GM19351 (cell line): ENCODE data around the gene NACC2.
A peak's percentile ranks its signal among the peaks of the same experiment; 100 is the strongest.
"Not testable (repeated sequence)": the region's sequence is repeated elsewhere in the genome, so short reads cannot be mapped to it uniquely, and the experiment has no call there.

Source experiments
- ATAC-seq: cut with Tn5 transposase; IDR thresholded peaks from one replicate; pipeline ENCODE4 v1.9.1; 2021; ENCODE audit warnings: mild to moderate bottlenecking, moderate library complexity; ENCODE audit not compliant: unreplicated experiment

The NACC2 gene

DNA sequence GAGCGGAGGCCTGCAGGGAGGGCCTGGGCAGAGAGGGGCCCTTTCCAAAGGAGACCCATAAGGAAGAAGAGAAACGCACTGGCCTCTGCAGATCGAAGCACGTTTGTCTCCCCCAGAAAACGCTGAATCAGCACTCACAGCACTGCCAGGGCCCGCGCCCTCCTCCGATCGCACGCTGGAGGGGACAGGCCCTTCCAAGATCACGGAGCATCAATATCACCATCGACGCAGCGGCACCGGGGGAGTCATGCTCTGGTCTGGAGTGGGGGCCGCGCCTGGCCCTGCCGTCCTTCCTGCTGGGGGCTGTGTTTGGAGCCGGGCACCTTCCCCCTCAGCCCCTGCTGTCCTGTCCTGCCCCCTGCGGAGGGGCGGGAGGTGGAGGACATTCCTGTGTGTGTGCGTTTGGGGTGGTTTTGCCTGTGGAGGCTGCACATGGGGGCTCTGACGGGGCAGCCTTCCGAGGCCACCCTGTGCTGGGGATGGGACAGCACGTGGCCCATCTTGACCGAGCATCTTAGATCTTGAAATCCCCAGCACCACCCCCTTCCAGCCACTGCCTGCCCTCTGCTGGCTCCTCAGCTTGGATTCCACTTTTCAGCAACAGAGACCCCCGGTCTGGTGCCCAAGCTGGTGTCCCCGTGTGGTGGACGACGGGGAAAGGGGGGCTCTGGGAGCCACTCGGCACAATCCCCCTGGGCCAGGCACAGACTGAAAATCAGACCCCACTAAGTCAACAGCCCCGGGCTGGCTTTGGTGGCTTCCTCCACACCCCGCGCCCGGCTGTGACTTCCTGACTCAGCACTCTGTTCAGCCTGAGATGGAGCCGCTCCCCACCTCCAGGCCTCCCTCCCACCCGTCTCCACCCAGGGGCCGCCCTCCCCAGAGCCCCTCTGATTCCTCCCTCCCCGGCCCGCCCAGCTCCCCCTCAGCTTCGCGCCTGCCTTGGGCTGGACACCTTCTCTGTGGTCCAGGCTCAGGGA, 15.3 kb upstream of the NACC2 start:
- ATAC-seq, result no peak

DNA sequence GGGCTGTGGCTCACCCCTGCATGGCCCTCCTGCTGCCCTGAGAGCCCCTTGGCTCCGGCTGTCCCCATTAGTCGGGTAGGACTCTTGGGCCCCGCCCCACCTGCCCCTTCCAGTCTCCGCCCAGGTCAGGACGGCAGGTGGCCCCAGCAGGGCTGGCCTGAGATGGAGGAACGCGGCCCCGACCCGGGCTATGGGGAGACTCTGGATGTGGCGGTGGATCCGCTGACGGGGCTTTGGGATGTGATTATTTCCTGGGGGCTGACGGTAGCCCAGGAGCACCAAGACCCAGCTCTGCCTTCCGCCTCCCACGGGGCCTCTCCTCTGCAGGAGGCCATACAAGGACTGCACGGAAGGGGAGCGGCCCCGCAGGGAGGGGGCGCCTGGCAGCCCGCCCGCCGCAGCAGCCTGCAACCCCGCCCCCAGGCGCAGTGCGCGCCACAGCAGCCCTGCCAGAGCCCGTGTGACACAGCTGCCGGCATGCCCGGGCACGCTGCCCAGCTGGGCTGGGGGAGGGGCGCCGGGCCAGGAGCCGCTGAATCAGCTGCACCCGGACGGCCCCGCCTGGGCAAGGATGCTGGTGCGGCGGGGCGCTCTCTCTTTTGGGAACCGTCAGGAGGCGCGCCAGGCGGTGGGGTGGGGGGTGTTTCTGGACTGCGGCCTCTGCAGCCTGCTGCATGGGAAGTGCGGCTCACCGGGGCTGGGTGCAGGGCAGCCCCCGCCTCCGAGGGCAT, 14.4 kb upstream of the NACC2 start:
- ATAC-seq, result peak; percentile 71

DNA sequence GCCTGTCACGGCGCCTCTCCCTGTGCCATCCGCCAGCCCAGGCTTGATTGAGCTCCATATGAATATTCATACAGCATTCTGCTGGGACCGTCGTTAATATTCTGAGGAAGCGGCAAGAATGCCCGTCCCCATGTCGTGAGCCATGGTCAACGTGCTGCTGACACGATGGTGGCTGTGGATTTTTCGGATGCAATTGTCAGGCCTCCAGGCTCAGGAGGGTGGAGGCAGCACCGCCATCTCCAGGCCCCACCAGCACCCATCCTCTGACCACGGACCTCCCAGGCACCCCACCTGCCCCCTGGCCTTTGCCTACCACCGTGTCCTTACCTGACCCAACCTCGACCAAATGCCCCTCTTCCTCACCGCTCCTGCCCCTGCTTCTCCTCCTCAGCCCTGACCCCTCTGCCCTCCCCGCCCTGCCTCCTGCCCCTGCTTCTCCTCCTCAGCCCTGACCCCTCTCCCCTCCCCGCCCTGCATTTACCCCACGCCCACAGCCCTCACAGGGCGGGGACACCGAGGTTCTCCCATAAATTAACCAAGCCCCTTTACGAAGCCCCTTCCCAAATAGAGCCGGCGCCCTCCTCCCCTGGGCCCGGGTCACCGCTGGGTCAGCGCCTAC, 13.7 kb upstream of the NACC2 start:
- no peak for ATAC-seq

DNA sequence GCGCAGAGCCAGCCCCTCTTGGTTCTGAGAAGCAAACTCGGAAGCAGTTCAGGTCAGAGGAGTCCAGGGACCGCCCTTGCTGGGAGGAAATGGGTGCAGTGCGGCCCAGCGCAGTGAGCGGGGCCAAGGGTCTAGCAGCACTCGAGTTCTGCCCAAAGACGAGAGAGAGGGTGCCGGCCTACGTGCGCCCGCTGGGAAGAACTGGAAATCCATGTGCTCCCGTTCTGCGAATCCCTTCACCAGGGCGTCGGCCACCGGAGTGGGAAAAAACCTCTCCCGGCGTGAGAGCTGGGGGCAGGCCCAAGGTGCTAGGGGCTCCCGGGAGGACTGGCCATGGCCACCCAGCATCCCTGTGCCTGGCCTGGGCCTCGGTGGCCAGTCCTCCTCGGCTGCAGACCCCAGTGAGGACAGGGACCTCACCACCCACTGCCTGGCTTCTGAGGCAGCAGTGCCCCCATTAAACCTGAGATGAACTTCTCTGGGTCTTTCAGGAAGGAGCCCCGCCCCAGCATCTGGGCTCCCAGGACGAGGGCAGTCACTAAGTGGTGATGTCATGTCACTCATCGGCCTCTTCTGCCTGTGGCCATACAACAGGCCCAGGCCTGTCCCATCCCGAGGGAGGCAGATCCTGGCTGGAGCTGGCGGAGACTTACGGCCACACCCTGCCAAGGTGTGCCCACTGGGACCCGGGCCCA, 13.0 kb upstream of the NACC2 start:
- ATAC-seq, result no peak

DNA sequence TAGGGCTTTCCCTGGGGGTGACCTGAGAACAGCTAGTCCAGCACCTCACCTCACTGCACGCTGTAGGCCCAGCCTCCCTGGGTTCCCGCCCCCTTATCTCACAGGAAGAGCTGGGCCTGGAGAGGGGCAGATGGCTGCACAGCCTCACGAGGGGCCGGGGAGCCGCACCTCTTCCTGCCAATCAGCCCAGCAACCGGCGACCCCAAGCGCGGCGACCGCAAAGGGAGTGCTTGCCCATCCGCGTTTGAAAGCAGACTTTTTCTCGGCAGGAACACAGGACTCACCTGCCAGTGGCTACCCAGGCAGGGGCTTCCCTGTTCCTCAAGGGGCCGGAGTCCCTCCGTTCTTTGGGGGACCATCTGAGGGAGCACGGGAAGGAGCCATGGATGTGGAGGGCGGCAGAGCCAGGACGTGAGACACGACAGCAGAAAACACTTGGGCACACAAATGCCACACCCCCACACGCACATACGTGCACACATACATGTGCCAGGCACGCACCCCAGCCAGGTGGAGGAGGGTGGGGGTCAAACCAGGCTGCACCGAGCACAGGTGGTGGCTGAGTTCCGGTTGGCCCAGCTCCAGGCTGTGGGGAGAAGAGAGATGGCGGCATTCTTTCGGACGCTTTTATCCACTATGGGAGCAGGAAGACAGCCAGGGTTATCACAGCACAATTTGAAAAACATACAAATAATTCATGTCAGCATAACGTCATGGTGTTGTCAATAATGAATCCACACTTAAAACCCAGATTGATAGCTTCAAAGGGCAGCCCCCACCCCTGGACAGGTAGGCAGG, 12.3 kb upstream of the NACC2 start:
- ATAC-seq, result no peak

DNA sequence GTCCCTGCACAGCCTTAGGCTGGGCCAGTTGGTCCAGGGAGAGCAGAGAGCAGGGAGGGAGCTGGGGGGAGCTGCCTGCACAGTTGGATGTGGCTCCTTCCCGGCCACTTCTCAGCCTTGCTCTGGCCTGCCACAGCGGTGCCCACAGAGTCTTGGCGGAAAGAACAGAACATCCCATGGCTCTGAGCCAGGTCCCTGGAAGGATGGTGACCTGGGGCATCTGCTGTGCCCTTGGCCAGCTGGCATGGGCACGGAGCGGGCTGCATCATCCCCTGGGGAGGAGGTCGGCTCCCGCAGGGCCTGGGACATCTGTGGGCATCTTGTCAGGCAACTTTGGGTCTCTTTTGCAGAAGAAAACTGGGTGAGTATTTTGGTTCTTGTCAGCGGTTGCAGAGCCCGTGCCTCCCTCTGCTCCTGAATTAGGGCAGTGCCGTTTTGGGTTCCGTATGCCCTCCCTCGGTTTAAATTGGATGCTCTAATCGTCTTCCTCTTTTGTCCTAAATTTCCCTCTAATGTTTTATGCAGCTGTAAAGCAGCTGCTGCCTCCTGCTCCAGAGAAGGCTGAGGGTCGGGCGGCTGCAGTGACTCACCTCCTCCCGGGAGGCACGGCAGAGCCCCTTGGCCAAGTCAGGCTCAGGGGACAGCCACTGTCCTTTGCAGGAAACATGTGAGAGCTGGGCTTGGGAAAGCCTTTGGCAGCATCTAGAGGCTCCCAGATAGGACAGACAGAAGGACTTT, 10.5 kb upstream of the NACC2 start:
- ATAC-seq, result no peak

DNA sequence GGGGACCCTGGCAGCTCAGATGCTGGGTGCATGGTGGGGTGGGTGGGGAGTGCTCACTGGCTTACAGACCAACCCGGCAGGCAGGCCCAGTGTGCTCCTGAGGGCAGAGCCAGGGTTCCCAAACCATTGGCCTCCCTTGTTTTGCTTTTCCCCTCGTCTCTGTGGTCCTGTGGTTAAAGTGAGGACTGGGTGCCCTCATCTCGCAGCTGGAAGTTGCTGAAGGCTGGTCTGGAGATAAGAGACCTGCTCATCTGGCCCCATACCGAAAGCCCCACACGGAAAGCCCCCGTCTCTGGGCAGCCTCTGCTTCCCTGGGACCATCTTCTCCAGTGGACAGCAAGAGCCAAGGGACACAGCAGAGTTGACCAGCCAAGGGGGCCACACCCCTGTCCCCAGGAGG, 9.8 kb upstream of the NACC2 start:
- no peak for ATAC-seq

DNA sequence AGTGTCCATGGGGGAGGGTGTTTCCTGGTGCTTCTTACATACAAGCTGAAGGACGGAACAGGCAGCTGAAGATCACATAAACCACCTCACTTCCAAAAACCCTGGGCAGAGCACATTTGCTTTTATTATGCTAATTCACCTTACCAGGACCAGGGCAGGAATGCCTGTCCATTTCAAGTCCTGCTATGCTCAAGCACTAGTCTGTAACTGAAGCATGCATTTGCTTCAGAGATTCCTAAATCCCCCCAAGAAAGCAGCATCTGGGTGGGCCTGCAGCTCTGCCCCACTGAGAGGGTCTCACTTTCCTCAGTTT, 9.4 kb upstream of the NACC2 start:
- ATAC-seq, result no peak

DNA sequence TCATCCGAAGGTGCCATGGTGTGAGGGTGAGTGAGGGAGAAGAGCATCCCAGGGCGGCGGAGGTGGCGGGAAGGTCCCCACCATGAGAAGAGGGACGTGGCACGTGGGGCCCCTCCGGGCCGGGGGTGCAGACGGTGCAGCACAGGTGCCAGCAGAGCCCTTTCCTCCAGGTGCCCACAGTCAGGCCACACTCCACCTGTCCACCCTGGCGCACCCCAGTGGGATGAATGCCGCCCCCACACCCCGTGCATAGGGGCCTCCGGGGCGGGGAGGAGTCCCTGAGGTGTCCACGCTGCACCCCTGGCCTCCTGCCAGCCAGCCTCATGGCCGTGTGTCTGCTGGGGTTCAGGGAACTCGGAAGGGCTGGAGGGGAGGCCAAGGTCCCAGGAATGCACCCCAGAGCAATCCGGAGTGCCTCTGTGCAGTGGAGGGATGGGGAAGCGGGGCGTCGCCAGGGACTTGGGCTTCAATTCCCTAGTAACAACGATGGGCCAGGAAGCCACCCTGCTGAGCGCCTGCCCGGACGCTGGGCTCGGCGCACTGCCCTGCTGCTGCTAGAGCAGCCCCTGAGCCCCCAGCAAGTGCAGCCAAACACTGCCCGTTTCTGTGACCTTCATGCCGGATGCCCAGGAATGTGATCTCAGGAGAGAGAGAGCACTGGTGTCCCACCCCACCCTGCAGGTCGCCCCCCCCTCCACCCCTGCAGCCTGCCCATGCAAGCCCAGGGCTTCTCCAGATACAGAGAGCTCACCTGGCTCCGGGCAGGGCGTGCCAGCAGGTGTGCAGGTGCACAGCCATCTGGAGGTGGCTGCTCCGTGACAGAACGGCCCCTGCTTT, 8.8 kb upstream of the NACC2 start:
- no peak for ATAC-seq

DNA sequence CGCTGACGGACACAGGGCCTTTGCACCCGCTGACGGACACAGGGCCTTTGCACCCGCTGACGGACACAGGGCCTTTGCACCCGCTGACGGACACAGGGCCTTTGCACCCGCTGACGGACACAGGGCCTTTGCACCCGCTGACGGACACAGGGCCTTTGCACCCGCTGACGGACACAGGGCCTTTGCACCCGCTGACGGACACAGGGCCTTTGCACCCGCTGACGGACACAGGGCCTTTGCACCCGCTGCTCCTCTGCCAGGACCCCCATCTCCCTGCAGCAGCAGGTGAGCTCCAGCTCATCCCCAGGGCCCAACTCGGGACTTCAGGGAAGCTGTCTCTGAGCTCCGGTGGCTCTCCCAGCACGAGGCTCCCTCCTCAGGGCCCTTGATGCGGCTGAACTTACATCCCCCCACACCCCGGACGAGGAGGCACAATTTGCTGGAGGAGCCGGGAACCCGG, 6.6 kb upstream of the NACC2 start:
- not testable (repeated sequence) for ATAC-seq

DNA sequence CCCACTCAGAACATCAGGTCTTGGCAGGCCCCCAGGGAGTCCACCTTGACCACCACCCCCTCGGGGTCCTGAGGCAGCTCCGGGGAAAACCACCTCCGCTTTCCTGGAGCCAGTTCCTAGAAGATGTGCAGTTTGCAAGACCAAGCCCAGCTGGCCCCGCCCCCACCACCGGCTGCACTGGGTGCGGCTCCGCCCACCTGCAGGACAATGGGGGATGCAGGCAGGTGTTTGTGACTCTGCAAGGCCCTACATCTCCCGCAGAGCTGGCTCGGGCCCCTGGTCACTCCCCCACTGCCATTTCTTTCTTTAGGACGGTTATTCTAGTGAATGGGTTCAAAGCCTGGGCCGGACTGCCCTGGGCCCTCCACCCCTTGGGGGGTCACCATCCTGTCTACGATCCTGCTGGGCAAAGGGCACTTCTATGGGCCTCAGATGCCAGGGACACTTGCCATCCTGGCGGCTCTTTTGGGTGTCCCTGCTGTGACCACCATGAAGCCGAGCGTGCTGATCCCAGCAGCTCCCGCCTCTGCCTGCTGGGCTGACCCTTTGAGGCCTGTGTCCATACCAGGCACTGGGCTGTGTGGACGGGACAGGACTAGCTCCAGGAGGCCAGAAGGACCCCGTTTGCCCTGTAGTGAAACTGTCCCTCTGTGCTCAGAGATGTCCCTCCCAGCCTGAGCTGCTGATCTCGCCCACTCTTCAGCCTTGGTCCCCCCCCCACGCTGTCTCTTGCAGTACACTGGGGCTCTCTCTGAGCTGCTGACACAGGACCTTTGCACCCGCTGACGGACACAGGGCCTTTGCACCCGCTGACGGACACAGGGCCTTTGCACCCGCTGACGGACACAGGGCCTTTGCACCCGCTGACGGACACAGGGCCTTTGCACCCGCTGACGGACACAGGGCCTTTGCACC, 5.9 kb upstream of the NACC2 start:
- ATAC-seq, result no peak

DNA sequence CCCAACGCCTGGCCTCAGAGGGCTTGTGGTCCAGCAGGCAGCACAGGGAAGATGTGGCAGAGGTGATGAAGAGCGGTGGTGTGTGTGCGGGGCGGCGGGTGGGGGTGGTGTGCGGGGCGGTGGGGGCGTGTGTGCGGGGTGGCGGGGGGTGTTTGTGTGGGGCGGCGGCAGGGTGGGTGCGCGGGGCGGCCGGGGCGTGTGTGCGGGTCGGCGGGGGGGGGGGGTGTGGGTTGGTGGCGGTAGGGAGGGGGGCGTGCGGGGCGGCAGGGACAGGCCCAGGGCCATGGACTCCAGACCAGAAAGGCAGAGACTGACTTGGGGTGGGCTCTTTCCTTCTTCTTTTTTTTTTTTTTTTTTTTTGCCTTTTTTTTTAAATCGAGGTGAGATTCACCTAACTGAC, 4.5 kb upstream of the NACC2 start:
- ATAC-seq, result no peak

DNA sequence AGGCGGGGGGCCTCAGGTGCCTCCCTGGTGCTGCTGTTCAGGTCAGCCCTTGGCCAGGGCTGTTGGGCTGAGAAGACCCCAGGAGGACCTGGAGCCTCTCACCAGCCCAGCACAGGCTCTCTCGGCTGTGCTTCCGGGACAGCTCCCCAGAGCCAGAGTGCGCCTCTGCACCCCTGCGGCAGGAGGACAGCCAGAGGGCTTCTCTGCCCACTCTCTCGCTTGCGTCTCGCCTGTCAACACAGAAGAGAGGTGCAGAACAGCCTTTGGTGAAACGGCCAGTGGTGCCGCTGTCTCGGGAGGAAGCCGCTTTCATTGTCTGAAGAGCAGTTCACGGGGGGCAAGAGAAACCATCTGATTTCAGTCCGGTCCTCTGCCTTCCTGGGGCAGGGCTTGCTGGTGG, 3.8 kb upstream of the NACC2 start:
- no peak for ATAC-seq

DNA sequence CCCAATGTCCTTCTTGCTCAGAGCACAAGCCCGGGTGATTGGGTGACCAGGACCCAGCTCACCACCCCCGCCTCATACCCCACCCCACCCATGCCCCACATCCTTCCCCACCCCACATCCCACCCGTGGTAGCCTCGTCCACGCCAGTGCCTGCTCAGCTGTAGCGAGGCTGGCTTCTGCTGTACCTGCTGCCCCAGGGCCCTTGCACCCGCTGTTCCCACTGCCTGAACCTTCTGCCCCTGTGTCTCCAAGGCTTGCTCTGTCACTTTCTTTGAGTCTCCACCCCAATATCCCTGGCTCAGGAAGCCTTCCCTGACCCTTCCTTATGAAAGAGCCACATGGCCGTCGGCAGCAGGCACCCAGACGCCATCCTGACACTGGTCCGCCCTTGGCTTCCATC, 3.1 kb upstream of the NACC2 start:
- ATAC-seq, result no peak

DNA sequence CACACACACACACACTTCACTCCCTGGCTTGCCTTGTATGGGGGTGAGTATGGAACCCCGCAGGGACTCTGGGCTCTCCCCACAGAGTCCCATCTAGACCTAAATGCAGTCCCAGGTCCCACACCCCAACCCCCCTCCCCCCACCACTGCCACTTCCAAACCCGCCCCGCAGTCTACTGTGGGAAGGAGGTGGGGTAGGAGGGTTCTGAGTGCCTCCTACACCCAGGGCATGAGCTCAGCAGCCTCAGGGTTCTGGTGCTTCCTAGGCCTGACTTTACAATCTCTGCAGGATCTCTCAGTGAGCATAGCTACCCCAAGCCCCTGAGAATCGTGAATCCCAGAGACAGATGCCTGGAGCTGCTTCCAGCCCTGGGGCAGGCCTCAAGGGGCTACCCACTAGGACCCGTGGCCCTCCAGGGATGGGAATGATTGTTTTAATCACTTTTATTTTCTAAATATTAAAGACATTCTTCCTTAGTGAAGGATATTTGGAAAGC, 1.5 kb upstream of the NACC2 start:
- ATAC-seq, result no peak

DNA sequence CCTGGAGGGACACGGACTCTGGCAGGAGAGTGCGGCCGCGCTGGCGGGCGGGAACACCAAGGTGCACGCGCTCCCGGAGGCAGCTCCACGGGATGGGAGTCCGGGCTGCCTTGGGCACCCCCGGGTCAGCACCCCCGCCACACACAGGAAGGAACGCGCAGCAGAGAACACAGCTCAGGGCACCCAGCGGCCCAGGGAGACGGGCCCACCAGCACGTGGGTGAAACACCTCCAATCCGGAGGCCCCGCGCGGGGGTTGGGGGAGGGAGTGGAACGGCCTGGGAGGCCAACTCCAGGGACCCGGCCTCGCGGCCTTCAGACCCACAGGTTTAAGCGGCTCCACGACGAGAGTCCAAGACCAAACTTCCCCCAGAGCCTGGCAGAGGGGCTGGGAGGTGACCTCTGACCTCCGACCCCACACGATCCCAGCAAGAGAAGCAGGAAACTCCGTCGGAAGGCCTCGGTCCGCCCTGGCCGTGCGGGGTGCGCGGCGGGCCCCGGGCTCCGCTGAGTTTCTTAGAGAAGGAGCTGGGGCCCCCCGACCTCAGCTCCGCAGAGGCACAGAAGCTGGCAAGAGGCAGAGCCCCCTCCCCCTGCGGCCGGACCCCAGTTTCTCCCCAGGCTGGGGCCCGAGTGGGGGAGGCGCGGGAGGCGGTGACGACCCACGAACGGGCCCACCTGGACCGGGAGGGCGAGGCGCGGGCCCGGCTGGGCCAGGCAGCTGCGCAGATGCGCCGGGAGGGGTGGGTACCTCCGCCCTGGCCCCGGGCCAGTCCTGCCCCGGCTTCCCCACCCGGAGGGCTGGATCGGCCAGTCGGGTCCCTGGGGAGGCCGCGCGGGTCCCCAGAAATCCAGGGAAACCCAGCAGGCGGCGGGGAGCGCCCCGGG, 851 bp downstream of the NACC2 start:
- ATAC-seq, result no peak
